Trophoblast cell (in vitro differentiated cells and primary cell): ENCODE data around the gene FGF18.

ENCODE experiments used
- DNase-seq, 2 donors: peaks; one replicate each; pipeline ENCODE4 v3.0.0-alpha.2; 2016
- H2AFZ ChIP-seq: 2 replicates; pipeline ENCODE4 v1.6.1; 2013; ENCODE audit warnings: low read length, moderate library complexity, mild to moderate bottlenecking; ENCODE audit not compliant: insufficient read depth, poor library complexity
- H2AK5ac ChIP-seq: 2 replicates; pipeline ENCODE4 v1.6.1; 2013; ENCODE audit warnings: mild to moderate bottlenecking, low read length
- H2BK120ac ChIP-seq: 2 replicates; pipeline ENCODE4 v1.6.1; 2013; ENCODE audit warnings: low read length, mild to moderate bottlenecking, moderate library complexity; ENCODE audit not compliant: insufficient read depth, poor library complexity
- H2BK12ac ChIP-seq: 2 replicates; pipeline ENCODE4 v1.6.1; 2013; ENCODE audit warnings: mild to moderate bottlenecking, low read length, moderate library complexity
- H2BK5ac ChIP-seq: 2 replicates; pipeline ENCODE4 v1.6.1; 2013; ENCODE audit warnings: low read length, low read depth, moderate library complexity, mild to moderate bottlenecking; ENCODE audit not compliant: poor library complexity
- H3K14ac ChIP-seq: 2 replicates; pipeline ENCODE4 v1.6.1; 2013; ENCODE audit warnings: mild to moderate bottlenecking, low read length
- H3K18ac ChIP-seq: 2 replicates; pipeline ENCODE4 v1.6.1; 2013; ENCODE audit warnings: mild to moderate bottlenecking, low read length
- H3K23ac ChIP-seq: 2 replicates; pipeline ENCODE4 v1.6.1; 2013; ENCODE audit warnings: low read length
- H3K27ac ChIP-seq: 2 replicates; pipeline ENCODE4 v1.5.1; 2013; ENCODE audit warnings: low read depth, mild to moderate bottlenecking, inconsistent platforms, low read length, moderate library complexity
- H3K27me3 ChIP-seq: 2 replicates; pipeline ENCODE4 v1.6.1; 2013; ENCODE audit warnings: inconsistent platforms, mild to moderate bottlenecking, low read length, moderate library complexity; ENCODE audit not compliant: insufficient read depth
- H3K36me3 ChIP-seq, 2 experiments: 1 replicate in 1 of 2; 2 replicates in 1 of 2; pipeline ENCODE4 v1.6.1; 2013; ENCODE audit warnings: low read length in 2 of 2, mild to moderate bottlenecking in 2 of 2, moderate library complexity in 1 of 2; ENCODE audit not compliant: insufficient read depth in 2 of 2, control insufficient read depth in 1 of 2
- H3K4ac ChIP-seq: 2 replicates; pipeline ENCODE4 v1.6.1; 2013; ENCODE audit warnings: low read depth, mild to moderate bottlenecking, low read length, moderate library complexity
- H3K4me1 ChIP-seq, 2 experiments: 1 replicate in 1 of 2; 2 replicates in 1 of 2; pipeline ENCODE4 v1.6.1; 2013; ENCODE audit warnings: low read length in 2 of 2, mild to moderate bottlenecking in 2 of 2, moderate library complexity in 1 of 2; ENCODE audit not compliant: insufficient read depth in 2 of 2, control insufficient read depth in 1 of 2
- H3K4me2 ChIP-seq: 2 replicates; pipeline ENCODE4 v1.6.1; 2013; ENCODE audit warnings: inconsistent platforms, mild to moderate bottlenecking, low read length, moderate library complexity
- H3K4me3 ChIP-seq: 2 replicates; pipeline ENCODE4 v1.5.1; 2013; ENCODE audit warnings: mild to moderate bottlenecking, low read depth, low read length, inconsistent platforms
- H3K79me1 ChIP-seq: one replicate; pipeline ENCODE4 v1.6.1; 2013; ENCODE audit warnings: low read length
- H3K79me2 ChIP-seq: 2 replicates; pipeline ENCODE4 v1.6.1; 2013; ENCODE audit warnings: low read length, mild to moderate bottlenecking; ENCODE audit not compliant: control insufficient read depth, insufficient read depth, poor library complexity
- H3K9ac ChIP-seq: 2 replicates; pipeline ENCODE4 v1.6.1; 2013; ENCODE audit warnings: mild to moderate bottlenecking, low read length
- H3K9me3 ChIP-seq: 2 replicates; pipeline ENCODE4 v1.6.1; 2013; ENCODE audit warnings: low read depth, mild to moderate bottlenecking, control low read depth, inconsistent platforms, low read length; ENCODE audit not compliant: insufficient read depth
- H4K12ac ChIP-seq: 2 replicates; pipeline ENCODE4 v1.6.1; 2013; ENCODE audit warnings: low read depth, mild to moderate bottlenecking, low read length, moderate library complexity
- H4K8ac ChIP-seq: 2 replicates; pipeline ENCODE4 v1.6.1; 2013; ENCODE audit warnings: low read depth, mild to moderate bottlenecking, low read length, moderate library complexity
- H4K91ac ChIP-seq: one replicate; pipeline ENCODE4 v1.6.1; 2013; ENCODE audit warnings: low read depth, mild to moderate bottlenecking, low read length, moderate library complexity
- WGBS: extraction: QIAGEN DNeasy Blood & Tissue Kit; methylation state at CpG from one replicate; pipeline ENCODE4 v1.1.7; 2013; ENCODE audit warnings: missing lambda C conversion rate; ENCODE audit not compliant: insufficient read length, insufficient coverage; ENCODE audit errors: extremely low coverage; 5-methylcytosine and 5-hydroxymethylcytosine counted together

FGF18 gene

DNA sequence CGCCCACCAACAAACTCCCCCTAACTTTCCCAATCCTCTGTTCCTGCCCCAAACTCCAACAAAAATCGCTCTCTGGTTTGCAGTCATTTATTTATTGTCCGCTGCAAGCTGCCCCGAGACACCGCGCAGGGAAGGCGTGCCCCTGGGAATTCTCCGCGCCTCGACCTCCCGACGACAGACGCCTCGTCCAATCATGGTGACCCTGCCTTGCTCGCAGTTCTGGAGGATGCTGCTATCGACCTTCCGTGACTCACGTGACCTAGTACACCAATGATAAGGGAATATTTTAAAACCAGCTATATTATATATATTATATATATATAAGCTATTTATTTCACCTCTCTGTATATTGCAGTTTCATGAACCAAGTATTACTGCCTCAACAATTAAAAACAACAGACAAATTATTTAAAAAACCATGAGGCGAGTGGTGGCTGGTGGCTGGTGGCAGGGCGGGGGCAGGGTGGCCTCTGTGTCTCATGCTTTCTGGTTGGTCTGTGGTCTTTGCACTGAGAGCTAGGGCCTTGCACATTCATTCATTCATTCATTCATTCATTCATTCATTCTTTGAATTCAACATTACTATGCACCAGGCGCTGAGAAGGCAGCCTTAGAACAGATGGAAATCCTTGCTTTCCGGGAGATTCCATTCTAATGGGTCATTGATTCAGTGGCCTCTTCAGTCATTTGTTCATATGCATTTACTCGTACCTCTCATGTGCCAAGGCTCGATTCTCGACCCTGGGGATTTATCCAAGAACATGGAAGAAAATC lies 37.9 kb downstream of the FGF18 start:
- WGBS: no CpG with 5 or more reads among the region's 25 CpGs

DNA sequence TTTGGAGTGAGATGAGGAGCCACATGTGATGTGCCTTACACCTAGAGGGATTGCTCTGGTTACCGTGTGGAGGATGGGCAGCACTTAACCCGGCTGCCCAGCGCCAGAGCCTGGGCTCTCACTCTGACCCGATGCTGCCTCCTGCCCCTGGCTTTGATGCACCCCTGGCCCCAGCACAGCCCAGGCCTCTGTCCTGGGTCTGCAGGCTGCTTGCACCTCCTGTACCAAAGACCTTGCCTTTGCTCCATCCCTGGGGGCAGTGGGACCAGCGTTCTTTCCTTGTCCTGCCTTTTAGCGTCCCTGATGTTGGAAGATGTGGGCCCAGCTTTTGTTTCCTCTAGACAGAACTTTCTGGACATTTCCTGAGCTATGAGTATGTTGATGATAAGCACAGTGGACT lies 40.4 kb downstream of the FGF18 start:
- Histone ChIP-seq H2AFZ (no peak overlapping the region), H4K12ac (no peak overlapping the region), H3K23ac (no peak overlapping the region), H2BK5ac (no peak overlapping the region), H3K36me3 (no peaks in the 10 kb centered on the region), H3K4me3 (no peak overlapping the region), H3K4me2 (no peak overlapping the region), H3K4ac (no peak overlapping the region), H3K27me3 (no peaks in the 10 kb centered on the region), H2BK12ac (no peak overlapping the region), H2AK5ac (no peak overlapping the region), H3K79me1 (no peaks in the 10 kb centered on the region), H4K91ac (no peak overlapping the region), H3K14ac (no peak overlapping the region), H3K18ac (no peak overlapping the region), H3K27ac (no peak overlapping the region), H3K4me1 (no peaks in the 10 kb centered on the region), H3K9me3 (no peaks in the 10 kb centered on the region), H3K9ac (no peak overlapping the region), H4K8ac (no peak overlapping the region), H3K79me2 (no peaks in the 10 kb centered on the region), H2BK120ac (no peak overlapping the region)
- no peak for DNase-seq
- WGBS: no CpG with 5 or more reads among the region's 6 CpGs

More for the DNA sequence above, 37.9 kb downstream of the FGF18 start:
- no peak overlapping the region for H4K12ac ChIP-seq
- H3K23ac ChIP-seq: no peak overlapping the region
- no peaks in the 10 kb centered on the region for H3K27me3 ChIP-seq
- no peaks in the 10 kb centered on the region for H3K36me3 ChIP-seq
- no peak overlapping the region for H2AFZ ChIP-seq
- H3K79me1 ChIP-seq: no peaks in the 10 kb centered on the region
- no peaks in the 10 kb centered on the region for H3K9me3 ChIP-seq
- no peak overlapping the region for H3K27ac ChIP-seq
- H3K9ac ChIP-seq: no peak overlapping the region
- no peak overlapping the region for H2BK5ac ChIP-seq
- H3K4me2 ChIP-seq: no peak overlapping the region
- H2AK5ac ChIP-seq: no peak overlapping the region
- H3K18ac ChIP-seq: no peak overlapping the region
- no peaks in the 10 kb centered on the region for H3K4me1 ChIP-seq
- H3K4me3 ChIP-seq: no peak overlapping the region
- H2BK12ac ChIP-seq: no peak overlapping the region
- no peak overlapping the region for H3K4ac ChIP-seq
- H2BK120ac ChIP-seq: no peak overlapping the region
- H4K8ac ChIP-seq: no peak overlapping the region
- no peak overlapping the region for H4K91ac ChIP-seq
- no peak overlapping the region for H3K14ac ChIP-seq
- DNase-seq: no peak
- no peaks in the 10 kb centered on the region for H3K79me2 ChIP-seq

DNA sequence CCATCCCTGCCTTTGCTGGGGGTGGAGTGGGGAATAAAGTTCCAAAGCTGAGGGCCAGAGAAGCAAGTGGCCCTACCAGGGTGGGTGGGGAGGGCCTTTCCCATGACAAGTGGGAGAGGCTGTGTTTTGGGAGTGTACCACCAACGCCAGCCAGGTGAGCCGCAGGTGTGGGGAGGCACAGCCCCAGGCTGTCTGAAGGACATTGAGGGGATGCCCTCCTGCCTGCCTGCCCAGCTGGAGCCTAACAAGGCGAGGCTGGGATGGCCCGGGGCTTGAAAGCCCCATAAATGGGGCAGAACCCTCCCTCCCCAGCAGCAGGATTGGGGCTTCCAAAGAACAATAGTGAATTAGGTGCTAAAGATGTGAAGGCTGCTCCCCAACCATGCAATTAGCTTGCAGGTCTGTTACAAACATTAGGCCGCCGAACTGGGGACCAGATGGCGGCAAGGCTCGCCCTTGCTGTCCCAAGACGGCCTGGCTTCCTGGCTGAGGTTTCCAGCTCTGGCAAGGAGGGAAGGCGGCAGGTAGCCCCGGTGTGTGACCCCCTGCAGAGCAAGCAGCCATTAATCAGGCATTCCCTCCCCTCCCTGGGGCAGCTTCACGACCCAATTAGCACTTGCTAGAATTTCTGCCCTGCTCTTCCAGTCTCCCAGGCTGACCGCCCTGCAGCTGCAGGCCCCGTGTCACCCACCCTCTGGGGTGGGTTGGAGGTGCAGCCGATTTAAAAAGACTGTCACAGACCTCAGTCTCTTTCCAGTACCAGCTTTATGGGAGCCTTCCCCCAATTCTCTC lies 42.9 kb downstream of the FGF18 start:
- Histone ChIP-seq H3K18ac (no peak overlapping the region), H3K79me1 (no peaks in the 10 kb centered on the region), H3K14ac (no peak overlapping the region), H4K12ac (no peak overlapping the region), H3K9ac (no peak overlapping the region), H2AK5ac (no peak overlapping the region), H3K4ac (no peak overlapping the region), H2BK5ac (no peak overlapping the region), H3K9me3 (no peaks in the 10 kb centered on the region), H4K8ac (no peak overlapping the region), H2BK120ac (no peak overlapping the region), H2AFZ (no peak overlapping the region), H3K36me3 (no peaks in the 10 kb centered on the region), H2BK12ac (no peak overlapping the region), H3K4me2 (no peak overlapping the region), H3K4me3 (no peak overlapping the region), H3K27me3 (no peaks in the 10 kb centered on the region), H3K4me1 (no peaks in the 10 kb centered on the region), H3K79me2 (no peaks in the 10 kb centered on the region), H3K23ac (no peak overlapping the region), H3K27ac (no peak overlapping the region), H4K91ac (no peak overlapping the region)
- WGBS: no CpG with 5 or more reads among the region's 15 CpGs
- DNase-seq: no peak

DNA sequence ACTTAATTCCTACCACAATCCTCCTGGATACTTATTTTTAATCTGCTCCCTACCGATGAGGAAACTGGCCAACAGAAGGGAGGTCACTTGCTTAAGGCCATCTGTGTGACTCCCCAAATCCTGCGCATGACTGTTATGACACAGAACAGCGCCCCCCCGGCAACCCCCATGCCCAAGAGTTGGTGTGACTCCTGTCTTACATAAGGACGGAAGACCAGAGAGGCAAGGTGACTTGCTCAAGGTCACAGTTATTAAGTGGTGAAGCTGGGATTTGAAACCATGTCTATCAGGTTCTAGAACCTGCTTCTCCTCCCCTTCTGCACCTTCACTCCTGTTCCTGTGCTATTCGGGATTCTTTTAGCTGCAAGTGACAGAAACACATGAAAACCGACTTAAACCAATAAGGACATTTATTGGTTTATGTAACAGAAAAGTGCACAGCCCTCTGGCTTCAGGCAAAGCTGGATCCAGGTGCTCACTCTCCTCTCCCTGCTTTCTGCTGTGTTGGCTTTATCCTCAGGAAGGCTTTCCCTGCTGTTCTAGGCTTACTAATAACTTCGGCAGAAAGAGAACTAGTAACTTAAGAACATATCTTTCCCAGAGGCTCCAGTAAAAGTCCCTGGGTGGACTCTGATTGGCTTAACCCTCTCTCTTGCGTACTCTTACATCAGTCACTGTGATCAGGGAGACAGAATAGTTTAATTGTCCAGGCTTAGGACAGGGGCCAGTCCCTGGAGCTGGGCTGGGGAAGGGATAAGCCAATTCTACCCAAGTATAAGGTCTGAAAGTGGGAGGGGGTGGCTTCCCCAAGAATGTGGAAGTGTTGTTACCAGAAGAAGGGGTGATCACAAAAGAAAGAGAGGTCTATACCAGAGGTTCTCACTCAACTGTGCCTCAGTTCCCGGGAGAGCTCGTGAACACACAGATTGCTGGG lies 43.7 kb downstream of the FGF18 start:
- no peaks in the 10 kb centered on the region for H3K36me3 ChIP-seq
- H3K27me3 ChIP-seq: no peaks in the 10 kb centered on the region
- H4K12ac ChIP-seq: no peak overlapping the region
- H3K14ac ChIP-seq: no peak overlapping the region
- WGBS: no CpG with 5 or more reads among the region's 11 CpGs
- H2AK5ac ChIP-seq: no peak overlapping the region
- no peak for DNase-seq
- H3K4me1 ChIP-seq: no peaks in the 10 kb centered on the region
- H2AFZ ChIP-seq: no peak overlapping the region
- H2BK120ac ChIP-seq: no peak overlapping the region
- no peak overlapping the region for H3K27ac ChIP-seq
- H3K18ac ChIP-seq: no peak overlapping the region
- no peak overlapping the region for H4K91ac ChIP-seq
- H3K4me3 ChIP-seq: no peak overlapping the region
- no peak overlapping the region for H3K23ac ChIP-seq
- H3K4me2 ChIP-seq: no peak overlapping the region
- H3K9ac ChIP-seq: no peak overlapping the region
- no peak overlapping the region for H4K8ac ChIP-seq
- no peaks in the 10 kb centered on the region for H3K79me2 ChIP-seq
- H3K4ac ChIP-seq: no peak overlapping the region
- H2BK12ac ChIP-seq: no peak overlapping the region
- H3K79me1 ChIP-seq: no peaks in the 10 kb centered on the region
- no peaks in the 10 kb centered on the region for H3K9me3 ChIP-seq
- no peak overlapping the region for H2BK5ac ChIP-seq
